ENCODE results near the gene CDC42BPB.

DNA sequence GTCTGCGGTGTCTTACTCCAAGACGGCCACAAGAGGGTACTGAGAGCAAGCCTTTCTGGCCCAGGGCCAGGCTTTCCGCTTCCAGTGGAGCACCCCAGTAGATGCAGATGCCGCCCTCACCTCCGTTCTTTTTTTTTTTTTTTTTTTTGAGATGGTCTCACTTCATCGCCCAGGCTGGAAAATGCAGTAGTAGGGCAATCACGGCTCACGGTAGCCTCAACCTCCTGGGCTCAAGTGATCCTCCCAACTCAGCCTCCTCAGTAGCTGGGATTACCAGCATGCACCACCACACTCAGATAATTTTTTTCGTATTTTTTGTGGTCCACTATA lies 21.0 kb upstream of the CDC42BPB start:
- TF ChIP-seq CTCF (IDR thresholded peaks at IDR 0.05) = peak; percentile 67
- TF ChIP-seq EZH2 (IDR thresholded peaks at IDR 0.05) = no peak
- TF ChIP-seq EZH2phosphoT487 (IDR thresholded peaks at IDR 0.05) = no peak

Measured in neural progenitor cell (in vitro differentiated cells).